ENCODE data around the gene NUP210L. TPM values are rescaled to one million over a fixed set of nuclear protein-coding genes. Genes with fewer than 3 reads are reported as not detected.

NUP210L gene
- total RNA-seq, 2 experiments from 2014 or later: 0.03 to 0.06 TPM

DNA sequence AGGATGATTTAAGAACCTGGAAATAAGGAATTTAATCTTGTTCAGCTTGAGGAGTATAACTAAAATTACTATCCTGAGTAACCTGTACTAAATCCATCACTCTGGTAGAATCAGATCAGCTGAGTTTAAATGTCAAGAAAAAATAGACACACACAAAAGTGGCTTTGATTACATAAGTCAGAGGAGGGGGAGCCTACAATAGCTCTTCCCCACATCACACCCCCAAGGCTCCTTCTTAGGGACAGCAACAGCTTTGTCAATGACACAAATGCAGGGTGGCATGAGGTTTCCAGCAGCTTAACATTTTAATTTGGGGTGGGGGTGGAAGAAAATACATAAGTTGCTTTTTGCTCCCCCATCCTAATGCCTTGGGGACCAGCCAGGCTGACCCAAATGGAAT lies 12.6 kb upstream of the NUP210L start:
- no peak overlapping the region for H3K27ac ChIP-seq (ENCODE audit: low read depth, low read length, poor library complexity, severe bottlenecking)
- no peaks in the 10 kb centered on the region for H4K20me1 ChIP-seq (ENCODE audit: insufficient read depth, low read length)
- DNase-seq (ENCODE audit: low spot score): no peak
- H3K9me2 ChIP-seq (ENCODE audit: insufficient read depth, low read length): no peaks in the 10 kb centered on the region
- no peak overlapping the region for H3K4me3 ChIP-seq (ENCODE audit: low read depth, low read length, poor library complexity, severe bottlenecking)
- TF ChIP-seq EZH2phosphoT487 (IDR thresholded peaks at IDR 0.05; ENCODE audit: borderline replicate concordance, low read depth, low read length): no peak
- TF ChIP-seq, protein P1, sequence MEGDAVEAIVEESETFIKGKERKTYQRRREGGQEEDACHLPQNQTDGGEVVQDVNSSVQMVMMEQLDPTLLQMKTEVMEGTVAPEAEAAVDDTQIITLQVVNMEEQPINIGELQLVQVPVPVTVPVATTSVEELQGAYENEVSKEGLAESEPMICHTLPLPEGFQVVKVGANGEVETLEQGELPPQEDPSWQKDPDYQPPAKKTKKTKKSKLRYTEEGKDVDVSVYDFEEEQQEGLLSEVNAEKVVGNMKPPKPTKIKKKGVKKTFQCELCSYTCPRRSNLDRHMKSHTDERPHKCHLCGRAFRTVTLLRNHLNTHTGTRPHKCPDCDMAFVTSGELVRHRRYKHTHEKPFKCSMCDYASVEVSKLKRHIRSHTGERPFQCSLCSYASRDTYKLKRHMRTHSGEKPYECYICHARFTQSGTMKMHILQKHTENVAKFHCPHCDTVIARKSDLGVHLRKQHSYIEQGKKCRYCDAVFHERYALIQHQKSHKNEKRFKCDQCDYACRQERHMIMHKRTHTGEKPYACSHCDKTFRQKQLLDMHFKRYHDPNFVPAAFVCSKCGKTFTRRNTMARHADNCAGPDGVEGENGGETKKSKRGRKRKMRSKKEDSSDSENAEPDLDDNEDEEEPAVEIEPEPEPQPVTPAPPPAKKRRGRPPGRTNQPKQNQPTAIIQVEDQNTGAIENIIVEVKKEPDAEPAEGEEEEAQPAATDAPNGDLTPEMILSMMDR (conservative IDR thresholded peaks at IDR 0.05; ENCODE audit: low read length): no peak
- intact Hi-C loops (cut with micrococcal nuclease; ENCODE audit: unreplicated experiment): no loop called here
- no peak overlapping the region for H2AFZ ChIP-seq (ENCODE audit: low read length)
- ChIA-PET POLR2A (interaction anchor here (0.6 to 1.1 kb wide), 2 partner anchors 13 to 1778 kb away, joined by 3 to 4 read pairs; no protein-coding TSS in a partner anchor), CTCF (ENCODE audit: unreplicated experiment) (interaction anchor here (0.6 kb wide), 1 partner anchor 439 kb away, joined by 4 read pairs; the partner anchor contains the start of gene INTS3)
- H3K79me2 ChIP-seq (ENCODE audit: insufficient read depth, low read depth, low read length): no peaks in the 10 kb centered on the region; the same call in 1 of the 2 replicates
- peaks cover 100% of the 10 kb centered on the region for H3K36me3 ChIP-seq (ENCODE audit: insufficient read depth, low read length)
- H3K9me3 ChIP-seq (ENCODE audit: low read length): no peaks in the 10 kb centered on the region
- H3K4me1 ChIP-seq (ENCODE audit: insufficient read depth, low read length, poor library complexity, severe bottlenecking): no peaks in the 10 kb centered on the region
- BruUV-seq (replicated peaks): no TSS peak
- H3K4me2 ChIP-seq (ENCODE audit: low read length): no peak overlapping the region

DNA sequence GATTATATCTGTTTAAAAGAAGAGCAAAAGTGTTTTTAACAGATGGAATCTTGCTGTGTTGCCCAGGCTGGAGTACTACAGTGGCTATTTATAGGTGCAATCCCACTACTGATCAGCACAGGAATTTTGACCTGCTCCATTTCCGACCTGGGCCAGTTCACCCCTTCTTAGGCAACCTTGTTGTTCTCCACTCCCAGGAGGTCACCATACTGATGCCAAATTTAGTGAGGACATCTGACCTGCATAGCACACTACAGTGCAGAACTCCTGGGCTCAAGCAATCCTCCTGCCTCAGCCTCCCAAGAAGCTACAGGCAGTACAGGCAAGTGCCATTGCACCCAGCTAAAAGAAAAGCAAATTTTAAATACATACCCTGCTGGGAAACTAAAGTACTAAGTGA lies 11.3 kb upstream of the NUP210L start:
- Histone ChIP-seq H3K4me1 (ENCODE audit: insufficient read depth, low read length, poor library complexity, severe bottlenecking) (no peaks in the 10 kb centered on the region), H3K4me3 (ENCODE audit: low read depth, low read length, poor library complexity, severe bottlenecking) (no peak overlapping the region), H3K79me2 (ENCODE audit: insufficient read depth, low read depth, low read length) (no peaks in the 10 kb centered on the region), H4K20me1 (ENCODE audit: insufficient read depth, low read length) (no peaks in the 10 kb centered on the region), H3K27ac (ENCODE audit: low read depth, low read length, poor library complexity, severe bottlenecking) (no peak overlapping the region), H3K9me3 (ENCODE audit: low read length) (no peaks in the 10 kb centered on the region), H3K4me2 (ENCODE audit: low read length) (no peak overlapping the region), H3K9me2 (ENCODE audit: insufficient read depth, low read length) (no peaks in the 10 kb centered on the region), H3K36me3 (ENCODE audit: insufficient read depth, low read length) (peaks cover 100% of the 10 kb centered on the region), H2AFZ (ENCODE audit: low read length) (no peak overlapping the region)
- no TSS peak for BruUV-seq (replicated peaks)
- ChIA-PET CTCF (ENCODE audit: unreplicated experiment) (no interaction called here), POLR2A (no interaction called here)
- intact Hi-C loops (cut with micrococcal nuclease; ENCODE audit: unreplicated experiment): no loop called here
- TF ChIP-seq, protein P1 (conservative IDR thresholded peaks at IDR 0.05; ENCODE audit: low read length): no peak
- no peak for TF ChIP-seq EZH2phosphoT487 (IDR thresholded peaks at IDR 0.05; ENCODE audit: borderline replicate concordance, low read depth, low read length)
- no peak for DNase-seq (ENCODE audit: low spot score)

DNA sequence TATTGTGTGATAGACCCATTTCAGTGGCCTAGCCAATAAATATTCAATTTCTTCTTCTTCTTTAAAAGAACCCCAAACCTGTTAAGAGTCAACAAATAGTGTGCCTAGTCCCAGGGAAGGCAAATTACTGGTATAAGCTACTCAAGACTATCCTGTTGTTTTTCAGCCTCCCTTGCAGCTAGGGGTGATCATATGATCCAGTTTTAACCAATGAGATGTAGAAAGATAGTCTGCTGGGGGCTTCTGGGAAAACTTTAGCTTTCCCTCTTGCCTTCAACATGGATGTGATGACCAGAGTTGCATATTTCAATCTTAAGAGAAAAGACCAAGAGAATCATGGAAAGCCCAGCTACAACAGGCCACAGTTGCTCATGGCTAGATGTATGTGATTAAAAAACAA lies 4.7 kb upstream of the NUP210L start:
- no peaks in the 10 kb centered on the region for H4K20me1 ChIP-seq (ENCODE audit: insufficient read depth, low read length)
- intact Hi-C loops (cut with micrococcal nuclease; ENCODE audit: unreplicated experiment): no loop called here
- H2AFZ ChIP-seq (ENCODE audit: low read length): no peak overlapping the region
- H3K27ac ChIP-seq (ENCODE audit: low read depth, low read length, poor library complexity, severe bottlenecking): no peak overlapping the region
- H3K9me3 ChIP-seq (ENCODE audit: low read length): peaks cover 16% of the 10 kb centered on the region
- TF ChIP-seq EZH2phosphoT487 (IDR thresholded peaks at IDR 0.05; ENCODE audit: borderline replicate concordance, low read depth, low read length): no peak
- TF ChIP-seq, protein P1 (conservative IDR thresholded peaks at IDR 0.05; ENCODE audit: low read length): no peak
- H3K9me2 ChIP-seq (ENCODE audit: insufficient read depth, low read length): no peaks in the 10 kb centered on the region
- no TSS peak for BruUV-seq (replicated peaks)
- H3K36me3 ChIP-seq (ENCODE audit: insufficient read depth, low read length): peaks cover 100% of the 10 kb centered on the region
- no peak for DNase-seq (ENCODE audit: low spot score)
- peaks cover 24% of the 10 kb centered on the region for H3K4me1 ChIP-seq (ENCODE audit: insufficient read depth, low read length, poor library complexity, severe bottlenecking)
- CTCF ChIA-PET (ENCODE audit: unreplicated experiment): interaction anchor here (0.6 kb wide), 1 partner anchor 172 kb away, joined by 3 read pairs; no protein-coding TSS in a partner anchor
- no peak overlapping the region for H3K4me3 ChIP-seq (ENCODE audit: low read depth, low read length, poor library complexity, severe bottlenecking)
- POLR2A ChIA-PET: interaction anchor here (0.6 to 1.3 kb wide), 3 partner anchors 16 to 88 kb away, joined by 3 to 6 read pairs (median 4); no protein-coding TSS in a partner anchor
- H3K4me2 ChIP-seq (ENCODE audit: low read length): no peak overlapping the region
- no peaks in the 10 kb centered on the region for H3K79me2 ChIP-seq (ENCODE audit: insufficient read depth, low read depth, low read length)
